Right renal pelvis (tissue), 4 donors: ENCODE measurements around the gene ABHD16A. TPM values are rescaled to one million over a fixed set of nuclear protein-coding genes. Genes with fewer than 3 reads are reported as not detected.
A peak's percentile ranks its signal among the peaks of the same experiment; 100 is the strongest.

Experiments used
- DNase-seq, 4 donors: peaks; one replicate each; pipeline ENCODE4 v3.0.0-alpha.2; 2013; ENCODE audit warnings: low read depth in 4 of 4, low spot score in 3 of 4, missing footprints in 1 of 4
- polyA plus RNA-seq, 4 donors: library from polyadenylated mRNA; unstranded; fragments of 120-200 nt; gene quantifications; one replicate each; pipeline ENCODE4 v1.2.1, GENCODE V29; 2013; ENCODE audit not compliant: insufficient read length in 4 of 4

Gene ABHD16A
- polyA plus RNA-seq, result 10 to 100 TPM; 52.5 to 62.6 (median 52.9) TPM

DNA sequence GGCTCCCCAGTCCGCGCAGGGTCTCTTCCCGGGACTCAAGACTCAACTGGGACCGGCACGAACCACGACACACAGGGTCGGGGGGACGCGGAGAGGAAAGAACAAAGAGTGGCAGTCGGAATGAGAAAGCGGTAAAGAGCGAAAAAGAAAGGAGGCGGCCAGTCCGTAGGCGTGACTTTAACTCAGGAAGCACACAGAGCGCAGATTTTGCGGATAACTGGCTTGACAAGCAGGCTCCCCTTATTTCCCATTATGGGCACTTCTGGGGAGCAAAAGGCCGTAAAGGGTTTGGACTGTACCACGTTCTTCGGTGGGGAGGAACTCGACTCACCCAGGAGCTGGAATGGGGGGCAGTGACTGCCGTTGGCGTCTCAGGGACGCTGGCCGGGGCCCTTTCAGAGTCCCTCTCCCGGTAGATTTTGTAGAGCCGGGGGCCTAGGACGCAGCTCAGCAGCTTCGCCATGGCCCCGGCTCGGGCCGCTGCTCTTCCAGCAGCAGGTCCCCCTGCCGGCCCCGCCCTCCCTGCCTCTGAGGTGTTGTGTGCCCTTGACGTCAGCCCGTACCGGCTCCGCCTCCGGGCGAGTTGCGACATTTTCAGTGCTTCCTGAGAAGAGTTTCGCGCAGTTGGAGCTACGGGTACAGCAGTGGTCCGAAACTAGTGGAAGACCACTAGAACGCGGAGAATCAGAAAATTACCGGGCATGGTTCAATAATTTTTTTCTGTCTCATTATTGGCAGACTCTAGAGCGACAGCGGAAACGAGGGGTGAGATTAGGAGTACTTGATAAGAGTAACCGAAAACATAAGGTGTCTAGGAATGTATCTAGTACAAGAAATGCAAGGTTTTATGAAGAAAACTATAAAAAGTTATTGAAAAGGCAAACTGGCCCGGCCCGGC, at the start of gene ABHD16A:
TSS of gene ABHD16A (minus strand) at position 506 of the 898 bp plus-strand sequence. CDS start at position 463, 43 bp downstream.
- peak; percentile 97 to 99 (median 99) for DNase-seq

GRCh38 chr6:31752739-31753319, 49.7 kb upstream of the ABHD16A start:
- no peak for DNase-seq

DNA sequence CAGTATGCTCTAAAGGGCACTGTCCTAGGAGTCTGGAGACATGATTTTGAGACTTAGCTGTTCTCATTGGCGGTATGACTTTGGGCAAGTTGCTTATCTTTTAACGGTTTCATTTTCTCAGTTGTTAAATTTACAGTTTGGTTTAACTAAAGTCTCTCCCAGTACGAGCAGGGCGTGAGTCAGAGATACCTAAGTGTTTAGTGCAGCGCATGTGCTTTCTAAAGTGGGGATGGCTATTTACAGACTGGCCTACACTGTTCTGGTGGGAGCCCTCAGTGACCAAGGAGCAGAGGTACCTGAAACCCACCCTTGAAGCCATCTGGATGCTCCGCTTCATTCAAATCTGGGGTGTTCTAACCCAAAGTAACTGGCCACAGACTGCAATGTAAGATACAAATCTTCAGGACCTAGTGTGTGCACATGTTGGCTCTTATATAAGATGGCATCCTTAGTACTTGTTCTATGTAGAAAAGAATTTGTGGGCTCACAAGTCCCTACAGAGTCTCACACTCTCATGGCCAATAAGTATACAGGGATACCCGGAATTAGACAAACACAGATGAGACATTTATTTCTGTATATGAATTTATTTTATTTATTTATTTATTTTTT, 47.4 kb upstream of the ABHD16A start:
- no peak for DNase-seq

- no peak for DNase-seq
Observed at GRCh38 chr6:31749301-31750036, 46.3 kb upstream of the ABHD16A start.

GRCh38 chr6:31744422-31744821, 41.3 kb upstream of the ABHD16A start:
- DNase-seq, result no peak

- DNase-seq, result no peak
Observed at GRCh38 chr6:31742894-31743293, 39.8 kb upstream of the ABHD16A start.

DNA sequence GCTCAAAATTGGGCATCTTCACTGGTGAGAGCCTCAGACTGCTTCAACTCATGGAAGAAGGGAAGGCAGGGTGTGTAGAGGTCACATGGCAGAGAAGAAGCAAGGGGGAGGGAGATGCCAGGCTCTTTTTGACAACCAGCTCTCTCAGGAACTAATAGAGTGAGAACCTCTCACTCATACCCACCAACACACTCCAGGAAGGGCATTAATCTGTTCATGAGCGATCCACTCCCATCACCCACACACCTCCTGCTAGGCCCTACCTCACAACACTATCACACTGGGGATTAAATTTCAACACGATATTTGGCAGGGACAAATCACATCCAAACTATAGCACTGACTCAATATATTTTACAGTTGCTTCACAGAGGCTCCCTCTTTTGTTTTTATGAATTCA, 38.7 kb upstream of the ABHD16A start:
- DNase-seq, result no peak

- no peak for DNase-seq
Observed at GRCh38 chr6:31740397-31741223, 37.5 kb upstream of the ABHD16A start.

DNA sequence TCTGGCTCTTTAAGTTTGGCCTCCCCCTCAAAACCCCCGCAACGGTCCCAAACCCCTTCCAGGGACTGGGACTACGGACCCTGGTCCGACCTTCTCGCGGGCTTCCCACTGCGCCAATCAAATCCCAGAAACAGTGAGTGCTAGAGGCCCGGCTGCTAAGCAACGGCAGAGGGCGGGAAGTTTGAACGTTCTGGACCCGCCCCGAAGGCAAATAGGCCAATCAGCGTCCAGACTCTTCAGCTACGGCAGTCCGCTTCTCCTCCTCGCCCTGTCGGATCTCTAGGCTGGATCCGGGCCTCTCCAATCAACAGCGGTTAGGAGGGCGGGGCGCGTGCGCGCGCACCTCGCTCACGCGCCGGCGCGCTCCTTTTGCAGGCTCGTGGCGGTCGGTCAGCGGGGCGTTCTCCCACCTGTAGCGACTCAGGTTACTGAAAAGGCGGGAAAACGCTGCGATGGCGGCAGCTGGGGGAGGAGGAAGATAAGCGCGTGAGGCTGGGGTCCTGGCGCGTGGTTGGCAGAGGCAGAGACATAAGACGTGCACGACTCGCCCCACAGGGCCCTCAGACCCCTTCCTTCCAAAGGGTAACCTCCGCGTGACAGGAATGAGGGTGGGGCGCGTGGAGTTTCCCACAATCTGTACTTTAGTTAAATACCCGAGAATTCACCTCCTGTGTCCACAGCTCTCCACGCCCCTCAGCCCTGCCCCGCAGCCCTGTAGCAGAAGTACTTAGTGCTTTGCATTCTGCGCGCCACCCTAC, 36.7 kb upstream of the ABHD16A start, which contains the start of gene MSH5:
TSS of gene MSH5 (plus strand) at position 367 of the 758 bp plus-strand sequence. CDS start 462 bp downstream, outside the sequence.
- DNase-seq, result peak; percentile 97 to 99 (median 98)

DNA sequence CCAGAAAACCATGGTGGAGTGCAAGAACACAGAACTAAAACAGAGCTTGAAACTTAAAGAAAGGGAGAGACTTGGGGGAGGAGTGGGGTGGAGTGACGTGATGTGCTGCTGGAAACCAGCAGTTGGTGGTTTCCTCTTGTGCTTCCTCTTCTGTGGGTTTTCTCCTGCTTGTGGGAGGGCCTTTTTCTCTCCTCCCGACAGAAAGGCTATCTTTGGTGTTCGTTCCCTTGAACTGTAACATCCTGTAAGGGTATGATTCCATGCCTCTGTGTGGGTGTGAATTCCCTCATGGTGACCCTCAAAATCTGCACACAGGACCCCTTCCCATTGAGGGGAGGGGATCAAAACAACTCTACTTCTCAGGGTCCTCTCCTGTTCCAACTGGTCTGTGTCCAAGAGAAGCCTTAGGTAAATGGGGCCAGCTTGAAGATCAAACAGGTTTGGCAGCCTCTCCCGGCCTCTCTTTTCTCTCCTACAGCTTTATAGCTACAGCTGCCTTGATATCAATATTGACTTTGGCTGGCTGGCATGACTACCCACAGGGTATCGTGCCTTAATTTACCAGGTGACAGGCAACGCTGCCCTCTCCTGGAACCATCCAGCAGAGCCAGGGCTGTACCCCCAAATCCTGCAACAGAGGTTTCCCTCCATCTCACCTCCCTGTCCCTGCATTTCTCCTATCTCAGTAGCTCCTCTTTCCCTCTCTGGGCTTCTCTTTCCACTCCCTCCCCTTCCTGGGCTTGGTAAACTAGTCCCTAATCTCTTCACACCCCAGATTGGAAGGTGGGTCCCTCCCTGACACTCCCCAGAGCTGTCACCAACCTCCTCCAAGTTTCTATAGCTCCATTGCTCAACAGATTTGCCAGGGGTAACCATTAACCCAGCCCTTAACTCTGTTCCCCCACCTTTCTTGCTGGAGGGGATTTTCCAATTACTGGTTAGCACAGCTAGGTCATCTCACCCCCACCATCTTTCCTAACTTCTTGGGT, 35.2 kb upstream of the ABHD16A start:
- DNase-seq, result peak in 2 of 4 donors; percentile 53 to 65

DNA sequence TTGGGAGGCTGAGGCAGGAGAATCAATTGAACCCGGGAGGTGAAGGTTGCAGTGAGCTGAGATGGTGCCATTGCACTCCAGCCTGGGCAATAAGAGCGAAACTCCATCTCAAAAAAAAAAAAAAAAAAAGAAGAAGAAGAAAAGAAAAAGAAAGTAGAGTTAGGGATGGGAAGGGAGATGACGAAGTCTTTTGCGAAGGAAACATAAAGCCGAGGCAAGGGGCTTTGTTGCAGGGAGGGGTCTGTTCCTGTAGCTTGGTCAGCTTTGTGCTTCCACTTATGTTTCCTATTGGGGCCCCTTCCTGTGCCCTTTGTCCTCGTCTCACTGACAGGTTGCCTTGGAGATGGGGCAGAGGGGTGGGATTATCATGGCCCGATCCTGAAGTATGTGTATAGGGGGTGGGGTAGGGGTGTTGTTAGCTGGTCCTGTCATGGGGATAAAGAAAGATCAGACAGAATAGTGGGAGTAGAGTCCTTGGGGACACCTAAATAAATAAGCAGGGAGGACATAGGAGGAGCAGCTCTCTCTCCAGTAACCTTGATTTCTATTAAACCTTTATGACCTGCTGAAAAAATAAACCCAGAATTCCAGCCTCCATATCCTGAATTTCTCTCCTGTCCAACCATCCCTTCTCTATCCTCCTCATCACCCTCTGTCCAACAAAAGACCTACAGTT, 34.3 kb upstream of the ABHD16A start:
- DNase-seq, result peak in 2 of 4 donors; percentile 31 to 71

- DNase-seq, result no peak
Observed at GRCh38 chr6:31736768-31737314, 33.7 kb upstream of the ABHD16A start.

- peak in 2 of 4 donors; percentile 65 to 69 for DNase-seq
Observed at GRCh38 chr6:31736021-31736767, 33.1 kb upstream of the ABHD16A start, which contains the start of gene CLIC1. Gene CLIC1, minus strand, starts transcription at chr6:31736530. Its CDS starts 230 bp downstream, at chr6:31736300.

DNA sequence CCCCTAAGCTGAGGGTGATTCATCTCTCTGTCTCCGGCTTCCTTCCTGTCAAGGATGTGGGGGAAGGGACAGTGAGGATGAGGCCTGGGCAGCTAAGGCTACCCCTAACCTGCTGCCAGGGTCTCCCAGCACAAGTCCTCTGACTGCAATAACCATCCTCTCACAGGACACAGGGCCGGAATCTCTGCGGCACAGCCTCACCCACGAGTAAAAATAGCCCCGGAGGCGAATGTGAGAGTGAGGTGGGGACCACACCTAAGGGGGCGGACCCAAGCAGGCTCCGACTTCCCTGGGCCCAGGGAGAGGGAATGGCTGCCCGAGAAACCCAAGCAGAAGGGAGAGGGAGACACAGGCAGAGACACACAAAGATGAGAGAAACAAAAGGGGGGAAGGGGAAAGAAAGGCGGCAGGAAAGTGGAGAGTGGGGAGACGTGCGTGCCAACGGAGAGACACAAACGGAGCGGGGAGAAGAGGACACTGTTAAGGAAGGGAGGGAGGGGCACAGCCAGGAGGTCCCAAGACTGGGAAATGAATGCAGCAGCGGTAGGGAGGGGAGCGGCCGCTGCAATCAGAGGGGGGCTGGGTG, 31.8 kb upstream of the ABHD16A start:
- peak in 1 of 4 donors; percentile 38 for DNase-seq

- DNase-seq, result no peak
Observed at GRCh38 chr6:31734247-31734820, 31.2 kb upstream of the ABHD16A start.
